Neural cell (in vitro differentiated cells): ENCODE data around the gene AHNAK.

Experiments used
- CTCF ChIP-seq: fragments of 450-650 bp; IDR thresholded peaks from 2 replicates; pipeline ENCODE4 v1.5.1; 2014; ENCODE audit warnings: antibody characterized with exemption, mild to moderate bottlenecking, moderate library complexity; ENCODE audit not compliant: poor library complexity, severe bottlenecking
- EZH2 ChIP-seq: fragments of 200-600, 300-800 bp; shearing (Covaris generic), sonication (generic); IDR thresholded peaks from 2 replicates; pipeline ENCODE4 v1.6.1; 2014; ENCODE audit warnings: antibody characterized with exemption, low read length, borderline replicate concordance, mild to moderate bottlenecking; ENCODE audit not compliant: insufficient read depth, poor library complexity, severe bottlenecking
- POLR2AphosphoS5 ChIP-seq: IDR thresholded peaks from 2 replicates; pipeline ENCODE4 v1.6.1; 2012
- REST ChIP-seq: IDR thresholded peaks from 2 replicates; pipeline ENCODE4 v1.6.1; 2012; ENCODE audit warnings: borderline replicate concordance
- TAF1 ChIP-seq: IDR thresholded peaks from 2 replicates; pipeline ENCODE4 v1.6.1; 2012; ENCODE audit warnings: low read depth

- no peak for TF ChIP-seq CTCF
- TF ChIP-seq POLR2AphosphoS5, result no peak
- TF ChIP-seq REST, result no peak
- TF ChIP-seq TAF1, result no peak
- TF ChIP-seq EZH2, result no peak
These were observed 48.6 kb downstream of the AHNAK start for GRCh38 chr11:62498031-62498430.
